ENCODE measurements around the gene AP4B1. TPM values are rescaled to one million over a fixed set of nuclear protein-coding genes. Genes with fewer than 3 reads are reported as not detected.
"Not testable (repeated sequence)": the region's sequence is repeated elsewhere in the genome, so short reads cannot be mapped to it uniquely, and the experiment has no call there.

AP4B1 gene
- polyA plus RNA-seq, 5 donors = 46.4 to 65.5 (median 49.8) TPM

- DNase-seq = no peak
Measured at GRCh38 chr1:113859478-113860175, 45.0 kb downstream of the AP4B1 start.

GRCh38 chr1:113858982-113859381 is 45.6 kb downstream of the AP4B1 start:
- no peak for DNase-seq

GRCh38 chr1:113858418-113858817 is 46.2 kb downstream of the AP4B1 start:
- no peak for DNase-seq

DNA sequence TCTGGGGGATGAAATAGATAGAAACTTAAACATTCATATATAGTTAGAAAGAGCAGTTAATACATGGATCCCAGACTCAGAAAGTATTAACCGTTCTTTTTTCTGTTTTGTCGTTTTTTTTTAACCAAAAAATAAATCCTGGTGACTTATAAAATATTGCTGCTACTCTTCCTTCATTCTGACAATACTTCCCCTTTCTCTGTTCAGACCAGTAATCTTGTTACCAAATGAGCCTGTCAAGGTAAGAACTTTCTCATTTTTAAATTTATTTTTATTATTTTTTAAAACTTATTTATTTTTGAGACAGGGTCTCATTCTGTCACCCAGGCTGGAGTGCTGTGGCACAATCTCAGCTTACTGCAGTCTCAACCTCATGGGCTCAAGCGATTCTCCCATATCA is 46.8 kb downstream of the AP4B1 start:
- no peak for DNase-seq

DNA sequence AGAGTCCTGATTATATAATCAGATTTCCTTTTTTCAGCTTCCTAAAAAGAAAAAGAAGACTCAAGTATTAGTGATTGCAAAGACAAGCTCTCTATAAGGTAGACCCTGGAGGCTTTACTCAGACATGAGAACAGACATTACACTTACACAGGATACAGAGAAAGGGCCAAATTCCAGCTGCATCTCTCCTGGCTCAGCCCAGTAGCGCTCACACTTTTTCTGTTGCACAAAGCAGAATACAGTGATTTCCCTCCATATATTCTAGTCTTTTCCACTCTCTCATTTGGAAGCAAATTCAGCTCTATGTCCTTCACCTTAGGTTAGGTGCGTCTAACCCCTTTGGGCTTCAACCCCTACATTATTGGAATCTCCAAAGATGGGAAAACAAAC is 48.2 kb downstream of the AP4B1 start:
- no peak for DNase-seq

DNA sequence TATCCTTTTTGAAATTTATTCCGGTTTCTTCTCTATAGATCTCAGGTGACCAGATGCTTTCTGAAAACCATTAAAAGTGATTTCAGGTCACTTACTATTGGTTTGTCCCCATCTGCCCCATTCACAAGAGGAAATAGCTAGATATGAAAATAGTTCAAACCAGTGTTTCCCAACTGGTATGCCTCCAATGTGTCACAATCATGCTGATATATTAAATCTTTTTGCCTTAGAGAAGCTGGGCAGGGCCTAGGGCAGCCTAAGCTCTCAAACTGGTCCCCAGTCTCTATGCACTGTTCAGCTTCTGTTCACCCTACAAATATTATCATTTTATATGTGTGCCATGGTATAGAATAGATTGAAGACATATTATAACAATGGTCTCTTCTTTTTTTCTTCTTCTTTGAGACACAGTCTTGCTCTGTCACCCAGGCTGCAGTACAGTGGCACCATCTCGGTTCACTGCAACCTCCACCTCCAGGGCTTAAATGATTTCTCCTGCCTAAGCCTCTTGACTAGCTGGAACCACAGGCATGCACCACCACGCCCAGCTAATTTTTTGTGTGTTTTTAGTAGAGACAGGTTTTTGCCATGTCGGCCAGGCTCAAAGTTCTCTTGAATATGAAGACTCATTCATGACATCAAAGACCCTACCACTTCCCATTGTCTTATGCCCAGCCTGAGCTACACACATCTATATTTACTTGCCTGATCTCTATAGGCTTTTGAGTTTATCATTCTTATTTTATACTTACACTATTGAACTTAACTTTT is 48.8 kb downstream of the AP4B1 start:
- DNase-seq = no peak

DNA sequence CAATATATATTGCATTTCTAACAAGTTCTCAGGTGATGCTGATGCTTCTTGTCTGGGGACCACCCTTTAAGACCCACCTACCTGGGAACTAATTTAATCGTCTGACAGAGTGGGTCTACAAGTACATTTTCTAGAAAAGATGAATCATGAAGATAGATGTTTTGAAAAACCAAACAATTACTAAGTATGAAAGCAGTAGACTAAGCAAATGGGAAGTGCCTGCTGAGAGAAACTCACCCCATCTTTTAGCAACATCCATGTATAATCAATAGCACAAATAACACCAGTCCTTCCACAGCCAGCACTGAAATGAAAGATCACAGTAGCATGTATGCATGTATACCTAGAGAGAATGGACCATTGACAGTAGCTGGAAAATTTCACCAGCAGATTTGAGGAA is 50.4 kb downstream of the AP4B1 start:
- DNase-seq = no peak

GRCh38 chr1:113852694-113853093 is 51.9 kb downstream of the AP4B1 start:
- DNase-seq = not testable (repeated sequence)

GRCh38 chr1:113850127-113850796 is 54.3 kb downstream of the AP4B1 start:
- no peak for DNase-seq

DNA sequence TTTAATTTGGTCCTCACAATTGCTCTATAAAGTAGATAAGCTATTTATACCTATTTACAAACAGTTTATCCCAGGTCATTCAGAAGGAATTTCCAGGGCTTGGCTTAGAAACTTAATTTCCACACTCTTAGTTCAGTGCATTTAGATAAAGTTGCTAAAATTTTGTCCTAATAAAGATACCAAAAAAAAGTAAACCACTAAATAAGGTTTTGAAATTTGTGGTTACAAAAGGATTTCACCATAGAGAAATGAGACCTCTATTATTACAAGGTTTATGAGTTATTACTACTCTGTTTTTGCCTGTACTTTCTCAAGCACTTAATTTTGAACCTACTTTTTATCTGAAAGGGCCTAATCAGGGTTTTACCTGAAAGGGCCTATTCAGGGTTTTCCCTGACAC is 55.5 kb downstream of the AP4B1 start:
- DNase-seq = no peak

GRCh38 chr1:113846391-113847035 is 58.1 kb downstream of the AP4B1 start:
- no peak for DNase-seq

Other genes starting within 250 kb of the AP4B1 start
- gene PHTF1, start 145.3 kb downstream of the AP4B1 start, polyA plus RNA-seq (ENCODE audit: insufficient read depth in 1 of 5, insufficient read length in 5 of 5, low replicate concordance in 1 of 5) = 10 to 100 TPM; 17.2 to 23.9 (median 21.7) TPM
- gene RSBN1, start 92.3 kb downstream of the AP4B1 start, polyA plus RNA-seq (ENCODE audit: insufficient read depth in 1 of 5, insufficient read length in 5 of 5, low replicate concordance in 1 of 5) = 10 to 100 TPM; 15.9 to 26.8 (median 24.5) TPM
- 1 to 10 TPM in 3 of 5 donors, under 1 TPM in 2; 0.56 to 1.1 (median 1.1) TPM for gene PTPN22, start 33.1 kb downstream of the AP4B1 start, polyA plus RNA-seq (ENCODE audit: insufficient read depth in 1 of 5, insufficient read length in 5 of 5, low replicate concordance in 1 of 5)
- gene BCL2L15, start 17.2 kb downstream of the AP4B1 start, polyA plus RNA-seq (ENCODE audit: insufficient read depth in 1 of 5, insufficient read length in 5 of 5, low replicate concordance in 1 of 5) = 1 to 10 TPM in 3 of 5 donors, under 1 TPM in 2; 0.50 to 1.3 (median 1.1) TPM
- gene DCLRE1B, start 527 bp upstream of the AP4B1 start, polyA plus RNA-seq (ENCODE audit: insufficient read depth in 1 of 5, insufficient read length in 5 of 5, low replicate concordance in 1 of 5) = 10 to 100 TPM in 4 of 5 donors, 1 to 10 TPM in 1; 9.4 to 11.4 (median 10.3) TPM
- gene HIPK1, start 24.5 kb upstream of the AP4B1 start, polyA plus RNA-seq (ENCODE audit: insufficient read depth in 1 of 5, insufficient read length in 5 of 5, low replicate concordance in 1 of 5) = 10 to 100 TPM; 35.9 to 45.7 (median 42.1) TPM
- 100 to 1,000 TPM; 251 to 302 (median 269) TPM for gene OLFML3, start 74.7 kb upstream of the AP4B1 start, polyA plus RNA-seq (ENCODE audit: insufficient read depth in 1 of 5, insufficient read length in 5 of 5, low replicate concordance in 1 of 5)
- gene SYT6, start 249.1 kb upstream of the AP4B1 start, polyA plus RNA-seq (ENCODE audit: insufficient read depth in 1 of 5, insufficient read length in 5 of 5, low replicate concordance in 1 of 5) = 10 to 100 TPM in 3 of 5 donors, 1 to 10 TPM in 2; 9.3 to 16.5 (median 12.5) TPM